GM18909 (cell line): Measurements from ENCODE around the gene RNPEPL1.

Source experiments
- ATAC-seq: cut with Tn5 transposase; IDR thresholded peaks from one replicate; pipeline ENCODE4 v1.9.1; 2021; ENCODE audit warnings: mild to moderate bottlenecking; ENCODE audit not compliant: unreplicated experiment, poor library complexity

The RNPEPL1 gene

DNA sequence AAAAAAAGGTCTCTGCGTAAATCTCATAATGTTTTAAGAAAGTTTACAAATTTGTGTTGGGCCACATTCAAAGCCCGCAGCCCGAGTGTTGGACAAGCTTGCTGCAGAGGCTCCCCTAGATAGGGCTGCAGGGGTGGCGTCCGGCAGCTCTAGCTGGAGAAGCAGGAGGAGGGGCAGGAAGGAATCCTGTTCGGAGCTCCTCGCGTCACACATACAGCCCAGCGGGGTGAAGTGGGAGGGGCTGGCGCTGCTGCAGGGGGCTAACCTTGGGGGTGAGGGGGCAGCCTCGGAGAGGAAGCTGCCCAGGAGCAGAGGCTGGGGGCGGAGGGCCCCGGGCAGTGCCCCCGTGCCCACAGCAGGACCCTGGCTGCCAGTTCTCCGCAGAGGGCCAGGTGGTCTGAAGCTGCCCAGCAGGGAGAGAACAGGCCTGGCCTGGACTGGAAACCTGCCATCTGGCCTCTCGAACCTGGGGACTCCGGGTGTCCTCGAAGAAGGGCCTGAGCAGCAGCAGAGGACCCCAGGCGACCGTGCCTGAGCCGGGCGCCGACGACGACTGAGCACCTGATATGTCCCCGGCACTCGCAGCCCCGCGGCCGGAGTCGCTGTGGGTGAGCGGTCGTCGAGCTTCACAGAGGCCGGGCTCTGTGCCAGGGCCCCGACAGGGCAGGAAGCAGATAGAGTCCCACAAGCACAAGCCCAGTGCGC is 54.4 kb downstream of the RNPEPL1 start:
- no peak for ATAC-seq

DNA sequence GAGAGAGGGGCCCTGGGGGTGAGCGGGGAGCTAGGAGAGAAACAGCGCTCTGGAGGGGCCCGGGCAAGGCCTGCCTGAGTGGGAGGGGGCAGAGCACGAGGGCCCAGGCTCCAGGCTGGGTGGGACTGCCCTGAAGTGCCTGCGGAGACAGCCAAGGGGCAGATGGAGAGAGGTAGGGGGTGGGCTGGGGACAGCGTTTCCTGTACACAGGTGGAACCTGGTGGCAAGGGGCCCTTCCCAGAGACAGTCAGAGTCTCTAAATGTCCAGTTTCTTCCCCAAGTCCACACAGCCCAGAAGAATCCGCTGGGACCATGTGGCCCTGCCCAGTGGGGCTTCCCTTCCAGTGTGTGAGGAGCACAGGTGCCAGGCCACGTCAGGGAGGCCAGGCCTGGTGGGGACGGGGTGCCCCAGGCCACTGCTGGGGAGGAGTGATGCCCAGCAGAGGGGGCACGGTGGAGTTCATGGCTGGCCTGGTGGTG is 55.3 kb downstream of the RNPEPL1 start:
- ATAC-seq, result no peak

DNA sequence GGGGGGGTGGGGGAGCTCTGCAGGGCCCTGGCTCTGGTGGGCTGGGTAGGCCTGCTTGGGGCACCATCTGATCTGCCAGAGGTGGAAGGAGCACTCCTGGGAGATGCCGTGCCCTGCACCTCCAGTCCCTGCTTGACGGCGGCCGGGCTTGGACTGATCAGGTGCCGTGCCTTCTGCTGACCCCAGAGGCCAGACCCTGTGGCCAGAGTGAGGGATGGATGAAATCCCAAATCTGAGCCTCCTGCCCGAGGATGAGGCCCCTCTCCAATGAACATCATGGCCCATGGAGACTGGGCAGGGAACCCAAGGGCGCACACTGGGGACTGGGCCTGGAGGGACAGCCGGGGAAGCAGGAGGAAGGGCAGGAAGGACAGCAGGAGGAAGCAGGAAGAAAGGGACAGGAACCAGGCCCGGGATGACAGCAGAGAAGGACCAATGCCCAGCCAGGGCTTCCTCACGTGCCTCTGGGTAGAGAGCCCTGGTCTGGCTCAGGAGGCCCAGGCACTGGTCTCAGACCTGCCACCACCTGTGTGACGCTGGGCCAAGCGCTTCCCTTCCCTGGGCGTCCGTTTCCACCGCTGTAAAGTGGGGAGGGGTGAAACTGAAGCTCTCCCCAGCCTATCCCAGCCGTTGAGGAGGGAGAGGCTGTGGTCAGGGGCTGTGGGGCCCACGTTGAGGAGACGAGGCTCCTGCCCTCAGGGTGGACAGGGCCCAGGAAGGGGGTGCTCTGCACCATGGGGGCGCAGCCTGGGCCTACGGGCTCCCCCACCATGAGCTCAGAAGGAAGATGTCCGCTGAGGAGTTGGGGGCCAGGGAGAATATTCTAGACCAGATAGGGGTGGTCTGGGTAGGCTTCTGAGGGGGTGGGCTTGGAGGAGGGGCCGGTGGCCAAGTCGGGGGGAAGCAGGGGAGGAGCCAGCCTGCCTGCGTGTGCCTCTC is 56.0 kb downstream of the RNPEPL1 start:
- ATAC-seq, result no peak

DNA sequence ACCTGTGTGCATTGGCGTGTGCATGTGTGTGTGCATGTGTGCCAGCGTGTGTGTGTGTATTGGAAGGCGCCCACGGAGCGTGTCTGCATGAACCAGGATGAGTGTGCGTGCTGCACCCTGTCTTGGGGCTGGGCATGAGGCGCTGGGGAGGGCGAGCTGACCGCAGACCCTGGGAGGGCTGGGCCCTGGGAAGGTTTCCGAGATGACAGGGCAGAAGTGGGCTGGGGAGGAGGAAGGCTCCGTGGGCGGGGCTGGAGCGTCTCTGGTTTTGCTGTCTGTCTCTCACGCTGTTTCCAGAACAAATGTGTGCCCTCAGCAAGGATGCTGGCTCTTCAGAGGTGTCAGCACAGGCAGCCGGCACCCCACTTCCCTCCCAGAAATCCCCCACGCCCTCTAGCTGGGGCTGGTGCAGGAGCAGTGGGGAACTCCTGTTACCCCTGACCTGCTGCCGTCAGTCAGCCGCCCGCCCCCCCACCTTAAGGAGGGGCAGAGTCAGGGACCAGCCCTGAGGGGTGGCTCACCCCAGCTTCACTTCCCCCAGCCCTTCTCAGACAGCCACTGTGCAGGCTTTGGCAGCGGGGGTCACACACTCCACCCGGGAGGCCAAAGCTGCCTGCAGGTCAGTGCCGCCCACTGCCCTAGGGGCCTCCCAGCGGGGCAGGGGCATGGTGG is 56.8 kb downstream of the RNPEPL1 start, which contains the start of gene GPR35:
Gene GPR35, plus strand, starts transcription at position 531 of the 672 bp plus-strand sequence. CDS start 4,473 bp downstream, outside the sequence.
- ATAC-seq, result peak; percentile 37

DNA sequence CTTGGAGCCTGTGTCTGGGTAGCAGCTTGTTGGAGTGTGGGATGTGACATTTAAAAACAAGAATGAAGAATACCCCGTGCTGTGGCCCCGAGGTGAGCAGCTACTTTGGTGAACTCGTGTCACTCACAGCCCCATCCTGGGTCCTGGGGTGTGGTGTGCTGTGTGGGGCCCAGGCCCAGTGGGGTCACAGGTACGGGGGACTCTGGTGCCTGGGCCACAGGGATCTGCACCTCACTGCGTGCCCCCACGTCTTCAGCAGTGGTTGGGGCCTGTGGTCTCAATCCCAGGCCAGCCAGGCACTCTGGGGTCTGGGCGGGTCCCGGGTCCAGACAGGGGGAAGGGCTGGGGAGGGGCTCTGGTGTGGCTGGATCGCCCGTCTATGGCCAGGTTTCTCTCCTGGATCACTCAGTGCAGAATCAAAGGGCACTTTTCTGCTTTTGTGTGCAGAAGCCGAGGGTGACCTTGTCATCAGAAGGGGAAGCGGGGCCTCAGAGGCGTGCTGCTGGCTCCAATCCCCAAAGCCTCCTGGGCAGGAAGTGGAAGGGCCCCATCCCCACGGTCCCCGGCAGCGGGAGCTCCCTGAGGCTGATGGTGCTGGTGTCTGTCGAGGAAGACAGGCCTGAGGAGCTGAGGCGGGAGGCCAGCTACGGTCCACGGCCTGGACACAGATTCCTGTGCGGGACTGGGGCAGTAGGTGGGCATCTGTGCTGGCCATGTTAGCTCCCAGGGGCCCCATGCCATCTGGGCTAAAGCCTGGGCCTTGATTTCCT is 58.4 kb downstream of the RNPEPL1 start:
- no peak for ATAC-seq

DNA sequence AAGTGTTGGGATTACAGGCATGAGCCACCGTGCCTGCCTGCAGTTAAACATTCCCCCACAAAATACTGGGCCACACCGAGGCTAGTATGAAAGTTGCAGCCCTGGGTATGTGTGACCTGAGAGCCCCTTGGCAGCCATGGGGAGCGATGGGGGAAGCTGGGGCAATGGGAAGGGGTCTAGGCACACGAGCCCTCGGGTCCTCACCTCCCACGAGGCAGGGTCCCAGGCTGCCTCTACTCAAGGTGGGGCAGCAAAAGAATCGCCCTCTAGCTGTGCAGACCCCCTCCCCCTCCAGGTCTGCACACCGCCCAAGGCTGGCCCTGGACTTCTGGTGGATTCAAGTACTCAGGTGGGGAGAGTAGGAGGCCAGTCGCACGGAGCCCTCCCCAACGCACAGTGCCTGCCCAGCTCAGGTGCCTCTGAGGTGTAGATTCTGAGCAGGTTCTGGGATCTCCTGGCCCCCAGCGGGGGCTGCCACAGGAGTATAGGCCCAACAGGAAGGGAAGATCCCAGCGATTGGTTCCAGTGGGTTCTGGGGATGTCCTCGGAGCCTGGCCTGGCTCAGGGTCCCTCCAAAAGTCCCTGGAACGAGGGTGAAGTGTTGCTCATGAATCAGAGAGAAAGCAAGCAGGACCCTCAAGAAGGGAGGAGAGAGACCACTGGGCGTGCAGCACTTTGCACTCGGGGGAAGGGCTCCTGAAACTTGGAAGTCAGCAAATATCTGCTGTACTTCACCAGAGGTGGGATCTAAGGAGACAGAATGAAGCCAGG is 59.6 kb downstream of the RNPEPL1 start:
- no peak for ATAC-seq

DNA sequence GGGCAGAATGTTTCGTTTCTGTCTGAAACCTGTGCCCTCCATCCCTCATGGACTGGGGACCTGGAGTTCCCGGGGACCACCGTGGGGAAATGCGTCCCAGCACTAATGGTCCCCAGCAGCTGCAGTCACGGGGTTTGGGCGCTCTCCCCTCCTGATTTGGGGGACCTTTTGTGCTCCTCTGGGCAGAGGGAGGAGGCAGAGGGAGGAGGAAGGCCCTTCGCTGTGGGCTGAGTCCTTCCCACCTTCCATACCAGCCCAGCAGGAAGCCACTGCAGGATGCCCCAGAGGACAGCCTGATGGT is 60.2 kb downstream of the RNPEPL1 start:
- ATAC-seq, result no peak

DNA sequence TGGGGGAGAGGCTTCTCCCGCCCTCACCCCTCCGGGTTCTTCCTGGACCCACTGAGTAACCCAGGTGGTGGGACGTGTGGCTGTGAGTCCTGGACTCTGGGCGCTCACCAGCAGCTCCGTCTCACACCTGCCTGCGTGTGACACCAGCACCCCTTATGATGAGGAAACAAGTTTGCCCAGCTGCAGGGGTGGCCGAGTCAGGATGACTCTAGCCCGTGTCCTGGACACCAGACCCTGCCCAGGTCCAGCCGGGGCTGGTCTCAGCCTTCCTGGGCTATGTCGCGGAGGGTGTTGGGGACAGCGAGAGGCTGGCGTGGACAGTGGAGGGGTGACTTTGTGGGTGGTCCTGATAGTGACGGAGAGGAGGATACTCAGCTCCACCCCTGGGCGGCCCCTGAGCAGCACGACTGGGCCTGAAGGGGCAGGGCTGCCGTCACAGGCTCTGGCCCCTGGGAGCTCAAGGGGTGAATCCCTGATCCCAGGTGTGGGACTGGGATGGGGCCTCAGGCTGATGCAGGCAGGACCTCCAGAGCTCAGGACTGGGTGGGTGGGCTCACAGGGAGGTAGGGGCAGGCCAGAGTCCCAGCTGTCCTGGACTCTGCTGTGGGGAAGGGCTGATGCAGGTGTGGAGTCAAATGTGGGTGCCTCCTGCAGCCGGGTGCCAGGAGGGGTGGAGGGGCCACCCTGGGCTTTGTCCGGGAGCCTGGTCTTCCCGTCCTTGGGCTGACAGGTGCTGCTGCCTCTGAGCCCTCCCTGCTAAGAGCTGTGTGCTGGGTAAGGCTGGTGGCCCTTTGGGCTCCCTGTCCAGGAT is 60.7 kb downstream of the RNPEPL1 start:
- ATAC-seq, result no peak

DNA sequence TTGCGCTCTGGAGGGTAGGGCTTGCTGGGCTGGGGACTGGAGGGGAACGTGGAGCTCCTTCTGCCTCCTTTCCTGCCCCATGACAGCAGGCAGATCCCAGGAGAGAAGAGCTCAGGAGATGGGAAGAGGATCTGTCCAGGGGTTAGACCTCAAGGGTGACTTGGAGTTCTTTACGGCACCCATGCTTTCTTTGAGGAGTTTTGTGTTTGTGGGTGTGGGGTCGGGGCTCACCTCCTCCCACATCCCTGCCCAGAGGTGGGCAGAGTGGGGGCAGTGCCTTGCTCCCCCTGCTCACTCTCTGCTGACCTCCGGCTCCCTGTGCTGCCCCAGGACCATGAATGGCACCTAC is 61.3 kb downstream of the RNPEPL1 start:
- no peak for ATAC-seq

DNA sequence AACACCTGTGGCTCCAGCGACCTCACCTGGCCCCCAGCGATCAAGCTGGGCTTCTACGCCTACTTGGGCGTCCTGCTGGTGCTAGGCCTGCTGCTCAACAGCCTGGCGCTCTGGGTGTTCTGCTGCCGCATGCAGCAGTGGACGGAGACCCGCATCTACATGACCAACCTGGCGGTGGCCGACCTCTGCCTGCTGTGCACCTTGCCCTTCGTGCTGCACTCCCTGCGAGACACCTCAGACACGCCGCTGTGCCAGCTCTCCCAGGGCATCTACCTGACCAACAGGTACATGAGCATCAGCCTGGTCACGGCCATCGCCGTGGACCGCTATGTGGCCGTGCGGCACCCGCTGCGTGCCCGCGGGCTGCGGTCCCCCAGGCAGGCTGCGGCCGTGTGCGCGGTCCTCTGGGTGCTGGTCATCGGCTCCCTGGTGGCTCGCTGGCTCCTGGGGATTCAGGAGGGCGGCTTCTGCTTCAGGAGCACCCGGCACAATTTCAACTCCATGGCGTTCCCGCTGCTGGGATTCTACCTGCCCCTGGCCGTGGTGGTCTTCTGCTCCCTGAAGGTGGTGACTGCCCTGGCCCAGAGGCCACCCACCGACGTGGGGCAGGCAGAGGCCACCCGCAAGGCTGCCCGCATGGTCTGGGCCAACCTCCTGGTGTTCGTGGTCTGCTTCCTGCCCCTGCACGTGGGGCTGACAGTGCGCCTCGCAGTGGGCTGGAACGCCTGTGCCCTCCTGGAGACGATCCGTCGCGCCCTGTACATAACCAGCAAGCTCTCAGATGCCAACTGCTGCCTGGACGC is 61.9 kb downstream of the RNPEPL1 start:
- ATAC-seq, result no peak
